Ovary (tissue), 3 donors: ENCODE results near the gene CAPZB.

Source experiments
- CTCF ChIP-seq, 3 donors: fragments of 450-650 bp in 2 of 3; fragments of 200-600 bp in 1 of 3; IDR thresholded peaks; one replicate each; pipeline versions ENCODE4 v1.5.1 to v1.8.0; 2016 to 2022; ENCODE audit warnings: antibody characterized with exemption in 3 of 3, mild to moderate bottlenecking in 1 of 3
- EP300 ChIP-seq: sonication (generic); formaldehyde crosslinking; IDR thresholded peaks from one replicate; pipeline ENCODE4 v1.6.1; 2017; ENCODE audit warnings: antibody characterized with exemption
- POLR2A ChIP-seq: fragments of 450-650 bp; IDR thresholded peaks from one replicate; pipeline ENCODE4 v1.6.1; 2017; ENCODE audit warnings: antibody characterized with exemption, mild to moderate bottlenecking, moderate library complexity
- donor health status: DM: no; HTN: no; CAD: no.

DNA sequence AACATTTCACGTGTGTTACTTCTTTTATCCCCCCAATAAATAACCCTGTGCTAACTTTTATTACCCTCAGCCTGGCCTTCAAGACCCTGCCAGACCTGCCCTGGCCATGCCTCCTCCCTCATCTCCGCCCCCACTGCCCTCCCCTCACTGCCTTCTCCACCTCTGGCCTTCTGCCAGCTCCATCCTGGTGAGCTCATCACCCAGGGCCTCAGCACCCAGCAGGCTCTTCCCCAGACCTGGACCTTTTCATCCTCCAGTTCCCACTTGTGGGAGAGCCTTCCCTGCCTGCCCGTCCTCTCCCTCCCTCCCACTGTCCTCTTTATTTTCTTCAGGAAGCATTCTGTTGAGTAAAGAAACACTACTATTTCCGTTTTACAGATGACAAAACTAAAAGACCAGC is 101.2 kb downstream of the CAPZB start:
- TF ChIP-seq CTCF (IDR thresholded peaks at IDR 0.05) (no peak), POLR2A (no peak), EP300 (no peak)
